PC-9 (cell line): ENCODE data around the gene CLEC4M. TPM values are rescaled to one million over a fixed set of nuclear protein-coding genes. Genes with fewer than 3 reads are reported as not detected.

ENCODE experiments used
- BruUV-seq: library from RNA; stranded (reverse); fragments of 400-500 nt; replicated peaks from 2 replicates; lab custom pipeline; 2021; lab: Mats Ljungman, UMichigan
- CTCF ChIA-PET: fragments of 300-600 bp; sonication (Branson Sonifier 250); formaldehyde crosslinking; loops from one replicate; lab custom pipeline; 2022; ENCODE audit warnings: antibody characterized with exemption; lab: Charles Lee
- POLR2A ChIA-PET: fragments of 300-600 bp; sonication (Branson Sonifier 250); formaldehyde crosslinking; loops from one replicate; lab custom pipeline; 2022; ENCODE audit warnings: antibody characterized with exemption; ENCODE audit not compliant: unreplicated experiment; lab: Charles Lee
- DNase-seq, 2 experiments: peaks; one replicate each; pipeline versions ENCODE4 v3.0.0 to v3.0.0-alpha.2; 2015 to 2022; ENCODE audit warnings: mixed read lengths in 1 of 2
- H2AFZ ChIP-seq: fragments of 200-600 bp; sonication (generic); 2 replicates; pipeline ENCODE4 v1.8.1; 2017; ENCODE audit warnings: antibody characterized with exemption
- H3F3A ChIP-seq: fragments of 200-600 bp; sonication (generic); 2 replicates; pipeline ENCODE4 v1.8.1; 2017; ENCODE audit warnings: antibody characterized with exemption, mild to moderate bottlenecking, low read depth; ENCODE audit not compliant: insufficient read depth
- H3K27ac ChIP-seq: fragments of 200-600 bp; sonication (generic); 2 replicates; pipeline ENCODE4 v1.6.1; 2016; ENCODE audit warnings: mixed run types
- H3K27me3 ChIP-seq: fragments of 200-600 bp; sonication (generic); 2 replicates; pipeline ENCODE4 v1.6.1; 2016; ENCODE audit warnings: low read depth, mixed run types; ENCODE audit not compliant: insufficient read depth
- H3K36me3 ChIP-seq: fragments of 200-600 bp; sonication (generic); 2 replicates; pipeline ENCODE4 v1.6.1; 2016; ENCODE audit warnings: low read depth, mixed run types
- H3K4me1 ChIP-seq: fragments of 200-600 bp; sonication (generic); replicated peaks from 2 replicates; pipeline ENCODE4 v1.6.1; 2016; ENCODE audit warnings: mixed run types; ENCODE audit not compliant: insufficient read depth
- H3K4me2 ChIP-seq: fragments of 200-600 bp; sonication (generic); 2 replicates; pipeline ENCODE4 v1.6.1; 2017; ENCODE audit warnings: mixed run types
- H3K4me3 ChIP-seq: fragments of 200-600 bp; sonication (generic); 2 replicates; pipeline ENCODE4 v1.6.1; 2016; ENCODE audit warnings: mixed run types
- H3K79me2 ChIP-seq: fragments of 200-600 bp; sonication (generic); 2 replicates; pipeline ENCODE4 v1.6.1; 2017; ENCODE audit warnings: low read depth, mixed run types
- H3K9me2 ChIP-seq: fragments of 200-600 bp; sonication (generic); 2 replicates; pipeline ENCODE4 v1.8.1; 2017; ENCODE audit warnings: mild to moderate bottlenecking; ENCODE audit not compliant: insufficient read depth
- H3K9me3 ChIP-seq: fragments of 200-600 bp; sonication (generic); 2 replicates; pipeline ENCODE4 v1.8.1; 2016; ENCODE audit warnings: low read depth; ENCODE audit not compliant: insufficient read depth
- H4K20me1 ChIP-seq: fragments of 200-600 bp; sonication (generic); 2 replicates; pipeline ENCODE4 v1.8.1; 2017; ENCODE audit not compliant: insufficient read depth
- EZH2 ChIP-seq: fragments of 200-600 bp; sonication (generic); IDR thresholded peaks from 2 replicates; pipeline ENCODE4 v1.8.0; 2017; ENCODE audit warnings: antibody characterized with exemption, low read depth
- intact Hi-C: fragments of 100-400 bp; cut with micrococcal nuclease; formaldehyde crosslinking; loops from one replicate; pipeline ENCODE4 v1.10.0; 2022; ENCODE audit not compliant: unreplicated experiment
- total RNA-seq: library from RNA; stranded (reverse); gene quantifications from 2 replicates; pipeline ENCODE4 v1.2.3, GENCODE V29; 2021
- TF ChIP-seq, protein P1 (sequence below): fragments of 200-600 bp; sonication (generic); conservative IDR thresholded peaks from 2 replicates; pipeline ENCODE4 v1.6.1; 2017; ENCODE audit warnings: mixed run types, antibody characterized with exemption, mild to moderate bottlenecking, moderate library complexity

CLEC4M gene
- total RNA-seq, 1 experiment from 2014 or later, result not detected

DNA sequence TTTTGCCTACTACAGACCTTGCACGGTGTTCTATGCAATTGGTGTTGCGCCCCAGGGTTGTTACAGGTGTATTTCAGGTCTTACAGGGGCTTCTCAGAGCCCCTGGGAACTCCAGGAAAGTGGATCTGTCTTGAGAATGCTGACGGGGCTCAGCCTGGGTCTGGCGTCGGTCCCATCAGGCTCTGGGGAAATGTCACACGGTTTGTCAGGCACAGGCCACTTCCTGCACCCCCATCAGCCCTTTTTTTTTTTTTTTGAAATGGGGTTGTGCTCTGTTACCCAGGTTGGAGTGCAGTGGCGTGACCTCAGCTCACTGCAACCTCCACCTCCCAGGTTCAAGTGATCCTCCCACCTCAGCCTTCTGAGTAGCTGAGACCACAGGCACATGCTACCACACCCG lies 44.4 kb upstream of the CLEC4M start:
- Histone ChIP-seq H3F3A (no peaks in the 10 kb centered on the region), H3K27me3 (peaks cover 11% of the 10 kb centered on the region; the same call in 1 of the 2 replicates), H2AFZ (no peak overlapping the region), H3K9me3 (0 out of 2 replicates have a peak, but pooled peaks cover 3% of the 10 kb centered on the region), H4K20me1 (no peaks in the 10 kb centered on the region), H3K27ac (no peak overlapping the region), H3K9me2 (no peaks in the 10 kb centered on the region), H3K4me2 (no peak overlapping the region), H3K79me2 (no peaks in the 10 kb centered on the region), H3K4me3 (no peak overlapping the region), H3K4me1 (no peaks in the 10 kb centered on the region), H3K36me3 (no peaks in the 10 kb centered on the region)
- ChIA-PET POLR2A (no interaction called here), CTCF (no interaction called here)
- intact Hi-C loops, result no loop called here
- DNase-seq, result no peak
- TF ChIP-seq EZH2, result no peak
- TF ChIP-seq, protein P1, sequence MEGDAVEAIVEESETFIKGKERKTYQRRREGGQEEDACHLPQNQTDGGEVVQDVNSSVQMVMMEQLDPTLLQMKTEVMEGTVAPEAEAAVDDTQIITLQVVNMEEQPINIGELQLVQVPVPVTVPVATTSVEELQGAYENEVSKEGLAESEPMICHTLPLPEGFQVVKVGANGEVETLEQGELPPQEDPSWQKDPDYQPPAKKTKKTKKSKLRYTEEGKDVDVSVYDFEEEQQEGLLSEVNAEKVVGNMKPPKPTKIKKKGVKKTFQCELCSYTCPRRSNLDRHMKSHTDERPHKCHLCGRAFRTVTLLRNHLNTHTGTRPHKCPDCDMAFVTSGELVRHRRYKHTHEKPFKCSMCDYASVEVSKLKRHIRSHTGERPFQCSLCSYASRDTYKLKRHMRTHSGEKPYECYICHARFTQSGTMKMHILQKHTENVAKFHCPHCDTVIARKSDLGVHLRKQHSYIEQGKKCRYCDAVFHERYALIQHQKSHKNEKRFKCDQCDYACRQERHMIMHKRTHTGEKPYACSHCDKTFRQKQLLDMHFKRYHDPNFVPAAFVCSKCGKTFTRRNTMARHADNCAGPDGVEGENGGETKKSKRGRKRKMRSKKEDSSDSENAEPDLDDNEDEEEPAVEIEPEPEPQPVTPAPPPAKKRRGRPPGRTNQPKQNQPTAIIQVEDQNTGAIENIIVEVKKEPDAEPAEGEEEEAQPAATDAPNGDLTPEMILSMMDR, result no peak
- BruUV-seq, result no TSS peak

GRCh38 chr19:7720351-7720750 lies 42.7 kb upstream of the CLEC4M start:
- TF ChIP-seq EZH2, result no peak
- TF ChIP-seq, protein P1, result no peak
- Histone ChIP-seq H3F3A (no peaks in the 10 kb centered on the region), H3K9me2 (no peaks in the 10 kb centered on the region), H2AFZ (no peak overlapping the region), H3K79me2 (no peaks in the 10 kb centered on the region), H3K4me2 (no peak overlapping the region), H3K27me3 (peaks cover 11% of the 10 kb centered on the region; the same call in 1 of the 2 replicates), H4K20me1 (no peaks in the 10 kb centered on the region), H3K27ac (no peak overlapping the region), H3K36me3 (no peaks in the 10 kb centered on the region), H3K4me1 (no peaks in the 10 kb centered on the region), H3K4me3 (no peak overlapping the region), H3K9me3 (0 out of 2 replicates have a peak, but pooled peaks cover 3% of the 10 kb centered on the region)
- BruUV-seq, result no TSS peak
- CTCF ChIA-PET, result no interaction called here
- POLR2A ChIA-PET, result interaction anchor here (0.6 kb wide), 1 partner anchor 352 kb away, joined by 6 read pairs; no protein-coding TSS in a partner anchor
- intact Hi-C loops, result no loop called here
- no peak for DNase-seq

GRCh38 chr19:7722231-7722651 lies 40.8 kb upstream of the CLEC4M start:
- TF ChIP-seq EZH2, result no peak
- TF ChIP-seq, protein P1, result no peak
- DNase-seq, result no peak
- ChIA-PET POLR2A (no interaction called here), CTCF (no interaction called here)
- intact Hi-C loops, result no loop called here
- Histone ChIP-seq H2AFZ (no peak overlapping the region), H4K20me1 (no peaks in the 10 kb centered on the region), H3K4me2 (no peak overlapping the region), H3K79me2 (no peaks in the 10 kb centered on the region), H3K36me3 (no peaks in the 10 kb centered on the region), H3K4me1 (no peaks in the 10 kb centered on the region), H3K27me3 (peaks cover 19% of the 10 kb centered on the region), H3K4me3 (no peak overlapping the region), H3F3A (no peaks in the 10 kb centered on the region), H3K9me2 (no peaks in the 10 kb centered on the region), H3K9me3 (no peaks in the 10 kb centered on the region), H3K27ac (no peak overlapping the region)
- no TSS peak for BruUV-seq
